B cell (primary cell): ENCODE measurements around the gene PTH2. TPM values are rescaled to one million over a fixed set of nuclear protein-coding genes. Genes with fewer than 3 reads are reported as not detected.

Experiments used
- ATAC-seq: fragments of 200-7000 bp; cut with Tn5 transposase; one replicate; pipeline ENCODE4 v1.10.0; 2021; ENCODE audit warnings: low read depth, mild to moderate bottlenecking, moderate number of reproducible peaks, moderate library complexity
- CTCF ChIA-PET: fragments of 350-600 bp; sonication (Branson Sonifier 250); formaldehyde crosslinking; loops from one replicate; lab custom pipeline; 2021; ENCODE audit warnings: antibody characterized with exemption, inconsistent platforms; lab: Charles Lee
- POLR2A ChIA-PET: fragments of 350-600 bp; sonication (Branson Sonifier 250); formaldehyde crosslinking; loops from one replicate; lab custom pipeline; 2021; ENCODE audit warnings: antibody characterized with exemption; lab: Charles Lee
- DNase-seq: peaks from one replicate; pipeline ENCODE4 v3.0.0; 2013
- H2AFZ ChIP-seq: 2 replicates; pipeline ENCODE4 v1.6.1; 2012; ENCODE audit warnings: mild to moderate bottlenecking, low read depth, low read length; ENCODE audit not compliant: insufficient read depth, poor library complexity, severe bottlenecking
- H3K27ac ChIP-seq, 2 donors: 1 replicate in 1 of 2; 2 replicates in 1 of 2; pipeline ENCODE4 v1.5.1; 2012 to 2013; ENCODE audit warnings: low read length in 2 of 2, mild to moderate bottlenecking in 2 of 2, moderate library complexity in 1 of 2
- H3K27me3 ChIP-seq, 4 experiments: fragments of 200-600 bp in 1 of 4; sonication (generic) in 1 of 4; replicated peaks in 1 of 4; 1 replicate in 2 of 4; 2 replicates in 2 of 4; pipeline versions ENCODE4 v1.6.1 to v1.7.0; 2013 to 2016; ENCODE audit warnings: low read length in 3 of 4, mild to moderate bottlenecking in 2 of 4, mixed read lengths in 1 of 4, moderate library complexity in 1 of 4; ENCODE audit not compliant: insufficient read depth in 4 of 4, control insufficient read depth in 3 of 4; ENCODE audit errors: control extremely low read depth in 1 of 4
- H3K36me3 ChIP-seq, 2 experiments: replicated peaks in 1 of 2; 1 replicate in 1 of 2; 2 replicates in 1 of 2; pipeline versions ENCODE4 v1.6.1 to v1.7.1; 2013; ENCODE audit warnings: low read length in 1 of 2; ENCODE audit not compliant: insufficient read depth in 2 of 2, control insufficient read depth in 1 of 2; ENCODE audit errors: control extremely low read depth in 1 of 2, extremely low read depth in 1 of 2
- H3K4me1 ChIP-seq, 2 donors: fragments of 200-600 bp in 1 of 2; sonication (generic) in 1 of 2; 1 replicate in 1 of 2; 2 replicates in 1 of 2; pipeline versions ENCODE4 v1.5.1 to v1.6.1; 2013 to 2017; ENCODE audit warnings: low read length in 2 of 2; ENCODE audit not compliant: control insufficient read depth in 2 of 2, insufficient read depth in 2 of 2
- H3K4me2 ChIP-seq: replicated peaks from 2 replicates; pipeline ENCODE3; 2012; ENCODE audit warnings: mild to moderate bottlenecking, low read depth, low read length; ENCODE audit not compliant: poor library complexity, severe bottlenecking
- H3K4me3 ChIP-seq, 5 experiments: fragments of 200-600 bp in 1 of 5; sonication (generic) in 1 of 5; 1 replicate in 3 of 5; 2 replicates in 2 of 5; pipeline versions ENCODE4 v1.5.1 to v1.7.0; 2011 to 2016; ENCODE audit warnings: low read length in 4 of 5, mild to moderate bottlenecking in 4 of 5, low read depth in 2 of 5, control low read depth in 1 of 5, moderate library complexity in 1 of 5; ENCODE audit not compliant: insufficient read depth in 1 of 5; ENCODE audit errors: control extremely low read depth in 1 of 5, extremely low read depth in 1 of 5
- H3K79me2 ChIP-seq: fragments of 200-600 bp; sonication (generic); one replicate; pipeline ENCODE4 v1.6.0; 2016; ENCODE audit warnings: low read length; ENCODE audit not compliant: control insufficient read depth, insufficient read depth
- H3K9ac ChIP-seq: fragments of 200-600 bp; sonication (generic); 2 replicates; pipeline ENCODE4 v1.6.1; 2017; ENCODE audit warnings: mild to moderate bottlenecking, low read length, moderate library complexity
- H3K9me3 ChIP-seq, 3 donors: one replicate each; pipeline versions ENCODE4 v1.6.1 to v1.7.1; 2013; ENCODE audit warnings: low read length in 2 of 3; ENCODE audit not compliant: control insufficient read depth in 2 of 3, insufficient read depth in 1 of 3; ENCODE audit errors: control extremely low read depth in 1 of 3
- H4K20me1 ChIP-seq: 2 replicates; pipeline ENCODE4 v1.6.0; 2012; ENCODE audit warnings: mild to moderate bottlenecking, low read length; ENCODE audit not compliant: insufficient read depth, control insufficient read depth, poor library complexity, severe bottlenecking
- H3K27ac Mint-ChIP-seq: one replicate; pipeline ENCODE4 v1.8.0; 2021; ENCODE audit warnings: mixed read lengths
- H3K27me3 Mint-ChIP-seq: one replicate; pipeline ENCODE4 v1.8.0; 2021; ENCODE audit warnings: mixed read lengths
- H3K4me1 Mint-ChIP-seq: one replicate; pipeline ENCODE4 v1.8.0; 2021; ENCODE audit warnings: mixed read lengths
- H3K4me3 Mint-ChIP-seq: one replicate; pipeline ENCODE4 v1.8.0; 2021; ENCODE audit warnings: mixed read lengths
- H3K9me3 Mint-ChIP-seq: one replicate; pipeline ENCODE4 v1.8.0; 2022; ENCODE audit warnings: mixed read lengths; ENCODE audit not compliant: insufficient read depth
- EZH2 ChIP-seq: IDR thresholded peaks from 2 replicates; pipeline ENCODE4 v1.6.1; 2012; ENCODE audit warnings: borderline replicate concordance, low read depth, mild to moderate bottlenecking, moderate library complexity, low read length; ENCODE audit not compliant: insufficient read depth, poor library complexity, severe bottlenecking
- WGBS: methylation state at CpG from one replicate; pipeline ENCODE4 v1.1.5; 2013; ENCODE audit warnings: missing lambda C conversion rate; ENCODE audit not compliant: insufficient coverage; 5-methylcytosine and 5-hydroxymethylcytosine counted together
- intact Hi-C: fragments of 100-400 bp; cut with micrococcal nuclease; formaldehyde crosslinking; loops from one replicate; pipeline ENCODE4 v1.10.0; 2022
- polyA plus RNA-seq: library from polyadenylated mRNA; depleted of rRNA; stranded (reverse); fragments of >200 nt; gene quantifications from 2 replicates; pipeline ENCODE4 v1.2.3, GENCODE V29; 2012
- total RNA-seq, 2 donors: library from RNA; stranded (reverse); fragments of 120-200 nt in 1 of 2; gene quantifications; 1 replicate in 1 of 2; 2 replicates in 1 of 2; pipeline versions ENCODE4 v1.2.3 to v1.2.4, GENCODE V29; 2013 to 2022
- TF ChIP-seq, protein P1 (sequence below): fragments of 200-600 bp; IDR thresholded peaks from one replicate; pipeline ENCODE4 v1.8.0; 2022; ENCODE audit warnings: antibody characterized with exemption, mild to moderate bottlenecking

The PTH2 gene
- total and polyA plus RNA-seq, 2 donors (not counting 1 experiment from before 2014, with no cell fraction given), result not detected

- H3K9me3 Mint-ChIP-seq, result no peaks in the 10 kb centered on the region
- intact Hi-C loops, result loop anchor here (1.0 kb wide), 5 partner anchors 8 to 366 kb away; partner anchors contain the start of genes FLT3LG, RPL13A, RPS11 and SNRNP70
- WGBS, result under 1% methylated on average over 41 of the region's 42 CpGs
- Histone ChIP-seq H3K79me2 (peaks cover 58% of the 10 kb centered on the region), H3K9ac (peak within 1 kb of the TSS; percentile 98), H3K27ac (peak within 1 kb of the TSS; percentile 99), H3K4me3 (peak within 1 kb of the TSS; percentile 87 to 100 (median 99)), H3K4me2 (peak within 1 kb of the TSS; percentile 97), H4K20me1 (peaks cover 25% of the 10 kb centered on the region), H2AFZ (peak within 1 kb of the TSS; percentile 79), H3K9me3 (peaks cover 0 to 3% (median 0%) of the 10 kb centered on the region in 3 donors), H3K36me3 (peaks cover 0 to 40% of the 10 kb centered on the region in 2 experiments), H3K4me1 (peaks cover 23 to 36% of the 10 kb centered on the region in 2 donors), H3K27me3 (no peaks in the 10 kb centered on the region)
- no peak for TF ChIP-seq EZH2
- TF ChIP-seq, protein P1, sequence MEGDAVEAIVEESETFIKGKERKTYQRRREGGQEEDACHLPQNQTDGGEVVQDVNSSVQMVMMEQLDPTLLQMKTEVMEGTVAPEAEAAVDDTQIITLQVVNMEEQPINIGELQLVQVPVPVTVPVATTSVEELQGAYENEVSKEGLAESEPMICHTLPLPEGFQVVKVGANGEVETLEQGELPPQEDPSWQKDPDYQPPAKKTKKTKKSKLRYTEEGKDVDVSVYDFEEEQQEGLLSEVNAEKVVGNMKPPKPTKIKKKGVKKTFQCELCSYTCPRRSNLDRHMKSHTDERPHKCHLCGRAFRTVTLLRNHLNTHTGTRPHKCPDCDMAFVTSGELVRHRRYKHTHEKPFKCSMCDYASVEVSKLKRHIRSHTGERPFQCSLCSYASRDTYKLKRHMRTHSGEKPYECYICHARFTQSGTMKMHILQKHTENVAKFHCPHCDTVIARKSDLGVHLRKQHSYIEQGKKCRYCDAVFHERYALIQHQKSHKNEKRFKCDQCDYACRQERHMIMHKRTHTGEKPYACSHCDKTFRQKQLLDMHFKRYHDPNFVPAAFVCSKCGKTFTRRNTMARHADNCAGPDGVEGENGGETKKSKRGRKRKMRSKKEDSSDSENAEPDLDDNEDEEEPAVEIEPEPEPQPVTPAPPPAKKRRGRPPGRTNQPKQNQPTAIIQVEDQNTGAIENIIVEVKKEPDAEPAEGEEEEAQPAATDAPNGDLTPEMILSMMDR, result no peak
- DNase-seq (peak; percentile 98), ATAC-seq (peak; percentile 57)
- POLR2A ChIA-PET, result interaction anchor here (0.6 to 4.0 kb wide), 18 partner anchors 13 to 1089 kb away, joined by 3 to 57 read pairs (median 5); partner anchors contain the start of genes CD37, NOSIP, PNKP and RPS11
- peak within 1 kb of the TSS; percentile 99 for H3K4me3 Mint-ChIP-seq
- H3K27me3 Mint-ChIP-seq, result no peaks in the 10 kb centered on the region
- CTCF ChIA-PET, result interaction anchor here (0.6 to 5.0 kb wide), 16 partner anchors 9 to 731 kb away, joined by 3 to 44 read pairs (median 4); partner anchors contain the start of gene RPS11
- peak within 1 kb of the TSS; percentile 100 for H3K27ac Mint-ChIP-seq
- peaks cover 46% of the 10 kb centered on the region for H3K4me1 Mint-ChIP-seq
These were observed 28.4 kb upstream of the PTH2 start, which contains the start of gene PIH1D1 for GRCh38 chr19:49451430-49452181. Gene PIH1D1, minus strand, starts transcription at chr19:49451814. Its CDS starts 240 bp downstream, at chr19:49451574.
